ENCODE data around the gene HUNK.

Gene HUNK

DNA sequence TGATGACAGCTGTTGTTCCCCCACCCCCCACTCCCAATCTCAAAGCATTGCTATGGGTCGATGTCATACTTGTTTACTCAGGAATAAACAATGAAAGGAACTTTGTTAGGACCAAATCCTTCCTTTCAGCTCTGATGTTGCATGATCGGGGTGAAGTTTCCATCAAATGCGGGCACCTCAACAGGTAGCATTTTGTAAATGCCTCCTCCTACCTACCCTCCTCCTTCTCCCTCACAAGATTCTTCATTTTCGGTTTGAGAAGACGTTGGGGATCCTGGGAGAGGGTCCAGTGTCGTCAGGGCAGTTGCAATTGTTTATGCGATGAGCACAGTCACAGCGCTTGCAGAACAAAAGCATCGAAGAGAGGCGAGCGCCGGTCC is 758 bp upstream of the HUNK start:
- TF ChIP-seq ZFX (IDR thresholded peaks at IDR 0.05; ENCODE audit: borderline replicate concordance): no peak
- TF ChIP-seq, protein P1, sequence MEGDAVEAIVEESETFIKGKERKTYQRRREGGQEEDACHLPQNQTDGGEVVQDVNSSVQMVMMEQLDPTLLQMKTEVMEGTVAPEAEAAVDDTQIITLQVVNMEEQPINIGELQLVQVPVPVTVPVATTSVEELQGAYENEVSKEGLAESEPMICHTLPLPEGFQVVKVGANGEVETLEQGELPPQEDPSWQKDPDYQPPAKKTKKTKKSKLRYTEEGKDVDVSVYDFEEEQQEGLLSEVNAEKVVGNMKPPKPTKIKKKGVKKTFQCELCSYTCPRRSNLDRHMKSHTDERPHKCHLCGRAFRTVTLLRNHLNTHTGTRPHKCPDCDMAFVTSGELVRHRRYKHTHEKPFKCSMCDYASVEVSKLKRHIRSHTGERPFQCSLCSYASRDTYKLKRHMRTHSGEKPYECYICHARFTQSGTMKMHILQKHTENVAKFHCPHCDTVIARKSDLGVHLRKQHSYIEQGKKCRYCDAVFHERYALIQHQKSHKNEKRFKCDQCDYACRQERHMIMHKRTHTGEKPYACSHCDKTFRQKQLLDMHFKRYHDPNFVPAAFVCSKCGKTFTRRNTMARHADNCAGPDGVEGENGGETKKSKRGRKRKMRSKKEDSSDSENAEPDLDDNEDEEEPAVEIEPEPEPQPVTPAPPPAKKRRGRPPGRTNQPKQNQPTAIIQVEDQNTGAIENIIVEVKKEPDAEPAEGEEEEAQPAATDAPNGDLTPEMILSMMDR (IDR thresholded peaks at IDR 0.05): no peak
- no peak overlapping the region for H3K27ac ChIP-seq

DNA sequence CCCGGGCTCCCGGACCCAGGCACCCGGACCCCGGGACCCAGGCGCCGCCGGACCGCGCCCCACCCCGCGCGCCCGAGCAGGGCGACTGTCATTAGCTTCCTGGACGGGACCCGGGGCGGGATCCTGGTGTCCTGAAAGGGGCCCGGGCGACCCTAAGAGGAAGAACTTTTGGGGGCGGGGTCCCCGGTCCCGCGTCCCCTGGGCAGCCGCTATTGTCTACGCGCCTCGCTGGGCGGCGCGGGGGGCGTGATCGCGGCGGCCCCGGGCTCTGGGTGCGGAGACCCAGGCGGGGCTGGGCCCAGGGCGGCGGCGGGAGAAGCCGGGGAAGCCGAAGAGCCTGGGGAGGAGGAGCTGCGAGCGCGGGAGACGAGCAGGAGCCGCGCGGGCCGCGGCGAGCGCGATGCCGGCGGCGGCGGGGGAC is 465 bp downstream of the HUNK start:
- no peak overlapping the region for H3K27ac ChIP-seq
- TF ChIP-seq, protein P1 (IDR thresholded peaks at IDR 0.05): no peak
- no peak for TF ChIP-seq ZFX (IDR thresholded peaks at IDR 0.05; ENCODE audit: borderline replicate concordance)

DNA sequence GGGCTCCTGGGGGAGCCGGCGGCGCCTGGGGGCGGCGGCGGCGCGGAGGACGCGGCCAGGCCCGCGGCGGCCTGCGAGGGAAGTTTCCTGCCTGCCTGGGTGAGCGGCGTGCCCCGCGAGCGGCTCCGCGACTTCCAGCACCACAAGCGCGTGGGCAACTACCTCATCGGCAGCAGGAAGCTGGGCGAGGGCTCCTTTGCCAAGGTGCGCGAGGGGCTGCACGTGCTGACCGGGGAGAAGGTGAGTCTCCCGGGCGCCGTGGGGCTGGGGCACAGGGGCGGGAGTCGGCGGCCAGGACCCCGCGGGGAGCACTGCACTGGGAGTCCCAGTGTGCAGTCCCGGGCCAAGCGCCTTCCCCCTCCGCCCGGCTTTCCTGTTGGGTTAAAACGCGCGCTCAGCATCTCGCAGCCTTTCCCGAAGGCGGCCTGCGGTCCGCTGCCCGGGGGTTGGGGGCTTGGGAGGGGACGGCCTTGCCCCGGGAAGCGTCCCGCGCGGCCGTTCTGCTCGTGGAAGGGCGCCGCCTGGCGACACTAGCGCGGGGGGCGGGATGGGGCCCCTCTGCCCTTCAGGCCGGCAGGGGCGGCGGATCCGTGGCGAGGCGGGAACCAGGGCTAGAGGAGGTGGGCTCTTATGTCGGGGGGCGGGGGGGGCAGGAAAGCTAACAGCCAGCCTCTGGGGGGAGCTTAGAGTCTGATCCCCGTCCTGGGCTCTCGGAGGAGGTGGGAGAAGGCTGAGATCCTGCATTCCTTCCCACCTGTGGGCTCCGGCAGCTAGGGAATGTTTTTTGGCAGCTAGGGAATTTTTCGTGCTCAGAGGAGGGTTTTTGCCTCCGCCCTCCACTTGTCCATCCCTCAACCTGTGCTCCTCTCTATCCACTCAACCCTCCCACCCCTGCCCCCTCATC is 1.1 kb downstream of the HUNK start:
- TF ChIP-seq, protein P1 (IDR thresholded peaks at IDR 0.05): peak; percentile 70
- no peak for TF ChIP-seq ZFX (IDR thresholded peaks at IDR 0.05; ENCODE audit: borderline replicate concordance)
- H3K27ac ChIP-seq: no peak overlapping the region

DNA sequence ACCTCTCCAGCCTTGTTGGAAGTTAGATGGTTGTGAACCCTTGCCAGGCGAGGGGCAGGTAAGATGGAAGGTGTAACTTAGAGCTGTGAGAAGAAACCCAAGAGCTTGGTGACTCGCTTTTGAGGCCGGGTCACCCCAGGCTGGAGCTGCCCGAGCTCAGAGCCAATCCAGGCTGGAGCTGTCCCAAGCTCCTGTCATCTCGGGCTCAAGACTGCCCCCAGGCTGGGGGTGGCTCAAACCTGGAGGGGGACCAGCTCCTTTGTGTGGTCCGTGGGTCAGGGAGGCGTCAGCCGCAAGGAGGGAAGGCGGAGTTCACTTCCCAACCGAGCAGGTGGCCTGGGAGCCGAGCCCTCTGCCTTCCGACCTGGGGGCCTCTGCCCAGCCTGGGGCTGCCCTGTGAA is 2.0 kb downstream of the HUNK start:
- no peak overlapping the region for H3K27ac ChIP-seq
- TF ChIP-seq ZFX (IDR thresholded peaks at IDR 0.05; ENCODE audit: borderline replicate concordance): no peak
- TF ChIP-seq, protein P1 (IDR thresholded peaks at IDR 0.05): no peak

DNA sequence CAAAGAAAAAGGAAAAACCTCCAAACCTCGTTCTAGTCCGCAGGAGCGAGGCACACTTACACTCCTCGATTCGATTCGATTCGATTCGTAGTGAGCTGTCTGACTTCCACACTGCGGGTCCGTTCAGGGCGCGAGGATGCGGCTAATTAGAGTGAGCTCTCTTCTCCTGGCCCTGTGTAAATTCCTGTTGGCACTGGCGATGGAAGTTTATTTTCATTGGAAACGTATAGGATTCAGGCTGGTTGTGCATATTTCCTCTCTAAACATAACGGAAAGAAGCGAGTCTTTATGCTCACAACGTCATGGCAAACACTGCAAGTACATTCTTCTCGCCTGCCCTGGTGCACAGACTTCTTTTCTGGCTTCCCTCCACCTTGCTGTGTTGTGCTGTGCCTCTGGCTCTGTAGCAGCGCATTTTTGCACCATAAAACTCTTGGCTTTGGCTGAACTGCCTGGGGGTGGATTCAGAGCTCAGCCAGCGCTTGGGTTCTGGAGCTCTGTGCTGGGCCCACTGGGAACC is 2.7 kb downstream of the HUNK start:
- H3K27ac ChIP-seq: no peak overlapping the region
- TF ChIP-seq, protein P1 (IDR thresholded peaks at IDR 0.05): no peak
- no peak for TF ChIP-seq ZFX (IDR thresholded peaks at IDR 0.05; ENCODE audit: borderline replicate concordance)

DNA sequence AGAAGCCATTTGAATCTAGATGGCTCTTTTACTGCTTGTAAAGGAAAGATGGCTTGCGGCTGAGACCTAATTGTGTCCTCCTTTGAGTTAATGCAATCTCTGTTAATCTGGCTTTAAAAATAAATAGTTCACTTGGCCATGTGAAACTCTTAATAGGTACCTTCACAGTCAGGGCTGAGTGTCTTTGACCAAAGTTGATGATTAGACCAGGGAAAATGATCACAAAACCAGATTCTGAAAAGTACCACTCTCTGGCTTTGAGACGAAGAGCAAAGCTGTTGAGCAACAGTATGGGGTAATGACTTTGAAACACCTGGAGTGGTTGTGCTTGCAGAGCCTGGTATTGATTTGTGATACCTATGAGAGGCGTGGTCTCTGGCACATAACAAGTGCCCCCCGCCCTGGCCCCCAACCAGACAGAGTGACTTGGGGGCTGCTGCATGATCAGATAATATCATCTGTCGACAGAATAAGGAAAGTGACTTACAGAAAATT is 4.7 kb downstream of the HUNK start:
- TF ChIP-seq, protein P1 (IDR thresholded peaks at IDR 0.05): no peak
- no peak for TF ChIP-seq ZFX (IDR thresholded peaks at IDR 0.05; ENCODE audit: borderline replicate concordance)
- H3K27ac ChIP-seq: no peak overlapping the region

DNA sequence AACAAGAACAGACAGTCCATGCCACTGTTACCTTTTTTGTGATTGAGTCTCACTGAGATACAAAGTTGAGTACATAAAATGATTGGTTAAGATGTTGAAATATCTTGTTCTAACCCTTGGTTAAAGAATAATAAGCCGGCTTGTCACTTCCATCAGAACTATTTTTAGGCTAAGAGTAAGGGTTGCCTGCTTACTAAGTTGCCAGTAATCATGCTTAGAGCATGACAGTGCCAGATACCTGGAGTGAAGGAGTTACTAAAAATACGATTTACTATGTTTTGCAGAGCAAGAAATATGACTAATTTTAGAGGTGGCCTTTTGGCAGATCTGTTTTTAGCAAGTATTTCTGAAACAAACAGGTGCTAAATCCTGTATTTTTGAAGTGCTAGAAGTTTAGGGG is 6.0 kb downstream of the HUNK start:
- no peak for TF ChIP-seq ZFX (IDR thresholded peaks at IDR 0.05; ENCODE audit: borderline replicate concordance)
- TF ChIP-seq, protein P1 (IDR thresholded peaks at IDR 0.05): no peak

More for the DNA sequence above, 6.0 kb downstream of the HUNK start:
- no peak overlapping the region for H3K27ac ChIP-seq

Data from 22Rv1 (cell line).